SK-N-MC (cell line): ENCODE measurements around the gene LRP4.

ENCODE experiments used
- DNase-seq: peaks from one replicate; pipeline ENCODE4 v3.0.0-alpha.2; 2011; ENCODE audit warnings: low read depth, low spot score
- H3K27ac ChIP-seq: fragments of 200-600 bp; sonication (generic); 2 replicates; pipeline ENCODE4 v1.5.1; 2016; ENCODE audit warnings: mixed run types
- H3K36me3 ChIP-seq: fragments of 200-600 bp; sonication (generic); 2 replicates; pipeline ENCODE4 v1.6.1; 2017; ENCODE audit warnings: antibody characterized with exemption, low read length, mixed read lengths; ENCODE audit not compliant: insufficient read depth
- H3K4me3 ChIP-seq: fragments of 200-600 bp; sonication (generic); 2 replicates; pipeline ENCODE4 v1.5.1; 2016
- H3K9ac ChIP-seq: fragments of 200-600 bp; sonication (generic); 2 replicates; pipeline ENCODE4 v1.8.0; 2017; ENCODE audit warnings: mixed run types, mixed read lengths; ENCODE audit not compliant: insufficient read length
- H3K9me3 ChIP-seq: fragments of 200-600 bp; sonication (generic); 2 replicates; pipeline ENCODE4 v1.6.1; 2017; ENCODE audit warnings: low read depth, mild to moderate bottlenecking, antibody characterized with exemption, low read length, moderate library complexity, mixed read lengths
- EZH2 ChIP-seq: fragments of 200-600 bp; sonication (generic); IDR thresholded peaks from one replicate; pipeline ENCODE4 v1.6.1; 2017; ENCODE audit warnings: antibody characterized with exemption
- FOXP2 ChIP-seq: optimal IDR thresholded peaks from 2 replicates; pipeline ENCODE3; 2011; ENCODE audit warnings: mild to moderate bottlenecking, moderate library complexity; ENCODE audit not compliant: insufficient read depth; ENCODE audit errors: extremely low read length, control extremely low read depth
- POLR2AphosphoS5 ChIP-seq: IDR thresholded peaks from 2 replicates; pipeline ENCODE4 v1.6.1; 2012; ENCODE audit warnings: mild to moderate bottlenecking, low read depth, low read length, borderline replicate concordance

Gene LRP4

GRCh38 chr11:46952553-46952952 is 34.2 kb upstream of the LRP4 start:
- DNase-seq, result no peak
- TF ChIP-seq POLR2AphosphoS5 (no peak), EZH2 (no peak), FOXP2 (no peak)
- Histone ChIP-seq H3K36me3 (no peaks in the 10 kb centered on the region), H3K4me3 (no peak overlapping the region), H3K9me3 (no peaks in the 10 kb centered on the region), H3K9ac (no peak overlapping the region), H3K27ac (no peak overlapping the region)

- TF ChIP-seq EZH2 (no peak), FOXP2 (no peak), POLR2AphosphoS5 (no peak)
- Histone ChIP-seq H3K27ac (no peak overlapping the region), H3K36me3 (no peaks in the 10 kb centered on the region), H3K4me3 (no peak overlapping the region), H3K9me3 (no peaks in the 10 kb centered on the region), H3K9ac (no peak overlapping the region)
- no peak for DNase-seq
Observed at GRCh38 chr11:46951864-46952263, 33.5 kb upstream of the LRP4 start.

- DNase-seq, result no peak
- TF ChIP-seq POLR2AphosphoS5 (no peak), EZH2 (no peak), FOXP2 (no peak)
- Histone ChIP-seq H3K9me3 (no peaks in the 10 kb centered on the region), H3K4me3 (no peak overlapping the region), H3K27ac (no peak overlapping the region), H3K36me3 (no peaks in the 10 kb centered on the region), H3K9ac (no peak overlapping the region)
Observed at GRCh38 chr11:46949297-46949696, 30.9 kb upstream of the LRP4 start.

- Histone ChIP-seq H3K36me3 (no peaks in the 10 kb centered on the region), H3K9me3 (no peaks in the 10 kb centered on the region), H3K4me3 (no peak overlapping the region), H3K9ac (no peak overlapping the region), H3K27ac (peak overlapping the region; percentile 26; the same call in 1 of the 2 replicates)
- no peak for DNase-seq
- TF ChIP-seq POLR2AphosphoS5 (no peak), FOXP2 (no peak), EZH2 (no peak)
Observed at GRCh38 chr11:46948378-46949131, 30.2 kb upstream of the LRP4 start.

- Histone ChIP-seq H3K27ac (peak overlapping the region; percentile 26; the same call in 1 of the 2 replicates), H3K9ac (no peak overlapping the region), H3K36me3 (no peaks in the 10 kb centered on the region), H3K4me3 (no peak overlapping the region), H3K9me3 (no peaks in the 10 kb centered on the region)
- TF ChIP-seq FOXP2, result no peak
- TF ChIP-seq POLR2AphosphoS5, result no peak
- no peak for TF ChIP-seq EZH2
- no peak for DNase-seq
Observed at GRCh38 chr11:46947399-46948077, 29.2 kb upstream of the LRP4 start.

GRCh38 chr11:46944356-46945075 is 26.2 kb upstream of the LRP4 start:
- H3K9me3 ChIP-seq, result no peaks in the 10 kb centered on the region
- no peak overlapping the region for H3K4me3 ChIP-seq
- DNase-seq, result no peak
- no peak overlapping the region for H3K9ac ChIP-seq
- no peaks in the 10 kb centered on the region for H3K36me3 ChIP-seq
- TF ChIP-seq POLR2AphosphoS5, result no peak
- no peak for TF ChIP-seq FOXP2
- TF ChIP-seq EZH2, result no peak
- no peak overlapping the region for H3K27ac ChIP-seq

- H3K36me3 ChIP-seq, result no peaks in the 10 kb centered on the region
- no peak overlapping the region for H3K4me3 ChIP-seq
- DNase-seq, result no peak
- H3K9me3 ChIP-seq, result no peaks in the 10 kb centered on the region
- no peak overlapping the region for H3K27ac ChIP-seq
- TF ChIP-seq FOXP2, result no peak
- no peak for TF ChIP-seq POLR2AphosphoS5
- TF ChIP-seq EZH2, result no peak
- no peak overlapping the region for H3K9ac ChIP-seq
Observed at GRCh38 chr11:46942172-46942571, 23.8 kb upstream of the LRP4 start.
